Erythroblast (primary cell): ENCODE data around the gene EID1.
"Not testable (repeated sequence)": the region's sequence is repeated elsewhere in the genome, so short reads cannot be mapped to it uniquely, and the experiment has no call there.

ENCODE experiments used
- GATA1 ChIP-seq: IDR thresholded peaks from 2 replicates; pipeline ENCODE4 v1.6.1; 2011; ENCODE audit warnings: low read depth, mild to moderate bottlenecking, control low read depth, low read length, moderate library complexity
- POLR2A ChIP-seq: IDR thresholded peaks from 2 replicates; pipeline ENCODE4 v1.6.1; 2011; ENCODE audit warnings: mild to moderate bottlenecking, low read length

- not testable (repeated sequence) for TF ChIP-seq POLR2A, GATA1
These were observed 32.6 kb downstream of the EID1 start for GRCh38 chr15:48910554-48910953.
